HTERT RPE-1 (cell line): ENCODE measurements around the gene ZFP36L1.

Experiments used
- in situ Hi-C: fragments of 300-500 bp; cut with MboI; formaldehyde crosslinking; loops from 4 replicates; pipeline ENCODE4 v1.14.3; 2020; ENCODE audit warnings: low sequenced_read_pairs

ZFP36L1 gene

GRCh38 chr14:68798621-68799020 is 5.8 kb upstream of the ZFP36L1 start:
- in situ Hi-C loops = no loop called here

- in situ Hi-C loops = no loop called here
Observed at GRCh38 chr14:68797121-68797670, 4.3 kb upstream of the ZFP36L1 start.

GRCh38 chr14:68796418-68797101 is 3.7 kb upstream of the ZFP36L1 start:
- in situ Hi-C loops = no loop called here

- in situ Hi-C loops = no loop called here
Observed at GRCh38 chr14:68795597-68796417, 2.9 kb upstream of the ZFP36L1 start.

- in situ Hi-C loops = no loop called here
Observed at GRCh38 chr14:68794851-68795596, 2.2 kb upstream of the ZFP36L1 start.

- in situ Hi-C loops = no loop called here
Observed at GRCh38 chr14:68794130-68794850, 1.4 kb upstream of the ZFP36L1 start.

- in situ Hi-C loops = no loop called here
Observed at GRCh38 chr14:68793734-68794129, 865 bp upstream of the ZFP36L1 start.

GRCh38 chr14:68792678-68792978 is 239 bp downstream of the ZFP36L1 start:
- in situ Hi-C loops = no loop called here

- in situ Hi-C loops = no loop called here
Observed at GRCh38 chr14:68791902-68792677, 777 bp downstream of the ZFP36L1 start.

GRCh38 chr14:68791078-68791901 is 1.6 kb downstream of the ZFP36L1 start:
- in situ Hi-C loops = no loop called here

GRCh38 chr14:68790644-68791077 is 2.2 kb downstream of the ZFP36L1 start:
- in situ Hi-C loops = no loop called here

- in situ Hi-C loops = no loop called here
Observed at GRCh38 chr14:68789821-68790643, 2.8 kb downstream of the ZFP36L1 start.

- in situ Hi-C loops = no loop called here
Observed at GRCh38 chr14:68788996-68789820, 3.7 kb downstream of the ZFP36L1 start.

GRCh38 chr14:68788275-68788995 is 4.4 kb downstream of the ZFP36L1 start:
- in situ Hi-C loops = no loop called here

- in situ Hi-C loops = no loop called here
Observed at GRCh38 chr14:68787092-68787992, 5.5 kb downstream of the ZFP36L1 start.
